ENCODE data around the gene CEP97. TPM values are rescaled to one million over a fixed set of nuclear protein-coding genes. Genes with fewer than 3 reads are reported as not detected.

Gene CEP97
- total RNA-seq, 2 donors from 2014 or later, result 6.5 to 7.0 TPM

DNA sequence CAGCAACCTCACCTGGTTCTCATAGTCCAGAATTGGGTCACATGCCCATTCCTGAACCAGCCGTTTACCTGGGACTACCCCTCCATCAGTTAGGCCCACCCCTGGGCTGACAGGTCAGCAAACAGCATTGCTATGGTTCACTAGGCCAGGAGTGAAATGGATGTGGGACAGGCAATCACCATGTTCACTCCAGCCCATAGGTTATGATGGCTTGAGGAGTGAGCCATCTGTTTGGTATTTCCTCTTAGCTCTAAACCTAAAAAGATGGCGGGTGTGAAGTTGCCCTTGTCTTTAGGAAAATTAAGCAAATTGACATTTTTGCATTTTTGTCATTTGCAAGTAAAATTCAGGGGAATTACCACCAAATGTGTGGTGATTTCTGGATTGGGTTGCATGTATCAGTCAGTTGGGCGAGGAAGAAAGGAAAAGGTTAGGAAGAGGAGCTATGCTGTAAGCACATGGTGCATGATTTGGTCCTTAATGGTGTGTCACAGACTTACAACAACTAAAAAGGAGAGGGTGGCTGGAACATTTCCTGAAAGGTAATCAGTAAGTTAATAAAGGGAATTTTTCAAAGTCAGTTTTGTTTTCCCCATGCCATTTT lies 71.8 kb downstream of the CEP97 start:
- no peak overlapping the region for H3K4me3 ChIP-seq
- peaks cover 47% of the 10 kb centered on the region for H3K36me3 ChIP-seq
- no peak for TF ChIP-seq CTCF (IDR thresholded peaks at IDR 0.05)
- no peaks in the 10 kb centered on the region for H3K27me3 ChIP-seq
- no peak for DNase-seq (ENCODE audit: low spot score)
- no peaks in the 10 kb centered on the region for H3K9me3 ChIP-seq
- H3K27ac ChIP-seq, result no peak overlapping the region
- peaks cover 0 to 17% of the 10 kb centered on the region in 2 donors for H3K4me1 ChIP-seq

GRCh38 chr3:101801174-101801573 lies 76.8 kb downstream of the CEP97 start:
- Histone ChIP-seq H3K4me3 (no peak overlapping the region), H3K9me3 (no peaks in the 10 kb centered on the region), H3K4me1 (peaks cover 0 to 5% of the 10 kb centered on the region in 2 donors), H3K27me3 (no peaks in the 10 kb centered on the region), H3K27ac (no peak overlapping the region), H3K36me3 (peaks cover 36% of the 10 kb centered on the region)
- no peak for TF ChIP-seq CTCF (IDR thresholded peaks at IDR 0.05)
- DNase-seq (ENCODE audit: low spot score), result no peak

DNA sequence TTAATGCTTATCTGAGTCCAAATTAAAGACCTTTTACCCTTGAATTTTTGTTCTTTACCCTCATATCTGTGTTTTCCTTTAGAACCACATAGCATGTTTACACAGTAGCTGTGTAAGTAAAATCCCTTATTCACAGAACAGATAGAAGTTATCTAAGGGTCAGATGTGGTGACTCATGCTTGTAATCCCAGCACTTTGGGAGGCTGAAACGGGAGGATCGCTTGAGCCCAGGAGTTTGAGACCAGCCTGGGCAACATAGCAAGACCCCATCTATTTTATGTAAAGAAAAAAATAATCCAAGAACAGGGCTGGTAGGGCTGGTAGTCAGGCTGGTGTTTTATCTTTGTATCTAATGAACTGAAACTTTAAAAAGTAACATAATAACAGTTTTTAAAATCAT lies 77.8 kb downstream of the CEP97 start:
- H3K9me3 ChIP-seq, result no peaks in the 10 kb centered on the region
- no peak overlapping the region for H3K27ac ChIP-seq
- no peak for TF ChIP-seq CTCF (IDR thresholded peaks at IDR 0.05)

GRCh38 chr3:101803173-101803782 lies 78.9 kb downstream of the CEP97 start:
- Histone ChIP-seq H3K4me1 (peaks cover 0 to 5% of the 10 kb centered on the region in 2 donors), H3K36me3 (peaks cover 34% of the 10 kb centered on the region), H3K27me3 (no peaks in the 10 kb centered on the region), H3K27ac (no peak overlapping the region), H3K4me3 (no peak overlapping the region), H3K9me3 (no peaks in the 10 kb centered on the region)
- TF ChIP-seq CTCF (IDR thresholded peaks at IDR 0.05), result peak; percentile 51 to 88
- no peak for DNase-seq (ENCODE audit: low spot score)

More for the DNA sequence above, 77.8 kb downstream of the CEP97 start:
- Histone ChIP-seq H3K27me3 (no peaks in the 10 kb centered on the region), H3K36me3 (peaks cover 34% of the 10 kb centered on the region), H3K4me3 (no peak overlapping the region), H3K4me1 (peaks cover 0 to 5% of the 10 kb centered on the region in 2 donors)
- DNase-seq (ENCODE audit: low spot score), result no peak

GRCh38 chr3:101803939-101804338 lies 79.5 kb downstream of the CEP97 start:
- Histone ChIP-seq H3K4me3 (no peak overlapping the region), H3K27me3 (no peaks in the 10 kb centered on the region), H3K36me3 (peaks cover 29% of the 10 kb centered on the region), H3K27ac (no peak overlapping the region), H3K9me3 (no peaks in the 10 kb centered on the region), H3K4me1 (peaks cover 0 to 6% of the 10 kb centered on the region in 2 donors)
- TF ChIP-seq CTCF (IDR thresholded peaks at IDR 0.05), result no peak
- no peak for DNase-seq (ENCODE audit: low spot score)

Data from right atrium auricular region (tissue), 2 donors.